HUES48 (cell line): ENCODE results near the gene DKK3.

Experiments
- H3K27ac ChIP-seq: one replicate; pipeline ENCODE4 v1.7.0; 2013; ENCODE audit warnings: low read depth, low read length, inconsistent platforms
- H3K27me3 ChIP-seq: 2 replicates; pipeline ENCODE4 v1.6.1; 2013; ENCODE audit warnings: mild to moderate bottlenecking, low read length; ENCODE audit not compliant: control insufficient read depth, insufficient read depth
- H3K36me3 ChIP-seq: 2 replicates; pipeline ENCODE4 v1.6.1; 2013; ENCODE audit warnings: low read length; ENCODE audit not compliant: control insufficient read depth, insufficient read depth
- H3K4me1 ChIP-seq: 2 replicates; pipeline ENCODE4 v1.6.1; 2013; ENCODE audit warnings: mild to moderate bottlenecking, low read length; ENCODE audit not compliant: control insufficient read depth, insufficient read depth
- H3K4me3 ChIP-seq: 2 replicates; pipeline ENCODE4 v1.5.1; 2013; ENCODE audit warnings: mild to moderate bottlenecking, low read depth, low read length
- H3K9ac ChIP-seq: 2 replicates; pipeline ENCODE4 v1.6.1; 2013; ENCODE audit warnings: mild to moderate bottlenecking, low read depth, low read length, moderate library complexity
- H3K9me3 ChIP-seq: 2 replicates; pipeline ENCODE4 v1.6.1; 2013; ENCODE audit warnings: low read length; ENCODE audit not compliant: control insufficient read depth, insufficient read depth

DKK3 gene

GRCh38 chr11:11987503-11988022, 20.9 kb downstream of the DKK3 start:
- Histone ChIP-seq H3K9me3 (no peaks in the 10 kb centered on the region), H3K4me3 (no peak overlapping the region), H3K9ac (no peak overlapping the region), H3K36me3 (no peaks in the 10 kb centered on the region), H3K4me1 (peaks cover 11% of the 10 kb centered on the region; the same call in 1 of the 2 replicates), H3K27ac (no peak overlapping the region), H3K27me3 (no peaks in the 10 kb centered on the region)

GRCh38 chr11:11985954-11986949, 22.2 kb downstream of the DKK3 start:
- H3K27me3 ChIP-seq, result no peaks in the 10 kb centered on the region
- no peaks in the 10 kb centered on the region for H3K9me3 ChIP-seq
- H3K4me3 ChIP-seq, result no peak overlapping the region
- H3K27ac ChIP-seq, result peak overlapping the region; percentile 5
- 0 out of 2 replicates have a peak, but pooled peaks cover 11% of the 10 kb centered on the region for H3K4me1 ChIP-seq
- H3K9ac ChIP-seq, result no peak overlapping the region
- no peaks in the 10 kb centered on the region for H3K36me3 ChIP-seq

- H3K27ac ChIP-seq, result no peak overlapping the region
Measured at GRCh38 chr11:11985016-11985715, 23.3 kb downstream of the DKK3 start.

GRCh38 chr11:11984563-11984962, 23.9 kb downstream of the DKK3 start:
- Histone ChIP-seq H3K9me3 (no peaks in the 10 kb centered on the region), H3K4me1 (0 out of 2 replicates have a peak, but pooled peaks cover 11% of the 10 kb centered on the region), H3K36me3 (no peaks in the 10 kb centered on the region), H3K27me3 (no peaks in the 10 kb centered on the region), H3K4me3 (no peak overlapping the region), H3K9ac (no peak overlapping the region), H3K27ac (no peak overlapping the region)

More at GRCh38 chr11:11985016-11985715, 23.3 kb downstream of the DKK3 start:
- Histone ChIP-seq H3K4me3 (no peak overlapping the region), H3K4me1 (0 out of 2 replicates have a peak, but pooled peaks cover 11% of the 10 kb centered on the region), H3K36me3 (no peaks in the 10 kb centered on the region), H3K27me3 (no peaks in the 10 kb centered on the region), H3K9me3 (no peaks in the 10 kb centered on the region), H3K9ac (no peak overlapping the region)

- no peak overlapping the region for H3K27ac ChIP-seq
- 0 out of 2 replicates have a peak, but pooled peaks cover 11% of the 10 kb centered on the region for H3K4me1 ChIP-seq
- no peaks in the 10 kb centered on the region for H3K27me3 ChIP-seq
- H3K36me3 ChIP-seq, result no peaks in the 10 kb centered on the region
- no peaks in the 10 kb centered on the region for H3K9me3 ChIP-seq
- H3K4me3 ChIP-seq, result no peak overlapping the region
- no peak overlapping the region for H3K9ac ChIP-seq
Measured at GRCh38 chr11:11983427-11983826, 25.0 kb downstream of the DKK3 start.

GRCh38 chr11:11982975-11983374, 25.5 kb downstream of the DKK3 start:
- Histone ChIP-seq H3K36me3 (no peaks in the 10 kb centered on the region), H3K9ac (no peak overlapping the region), H3K9me3 (no peaks in the 10 kb centered on the region), H3K4me3 (no peak overlapping the region), H3K27me3 (no peaks in the 10 kb centered on the region), H3K27ac (no peak overlapping the region), H3K4me1 (0 out of 2 replicates have a peak, but pooled peaks cover 11% of the 10 kb centered on the region)

- Histone ChIP-seq H3K36me3 (no peaks in the 10 kb centered on the region), H3K9ac (no peak overlapping the region), H3K9me3 (no peaks in the 10 kb centered on the region), H3K4me1 (0 out of 2 replicates have a peak, but pooled peaks cover 11% of the 10 kb centered on the region), H3K27me3 (no peaks in the 10 kb centered on the region), H3K4me3 (no peak overlapping the region), H3K27ac (no peak overlapping the region)
Measured at GRCh38 chr11:11982461-11982860, 26.0 kb downstream of the DKK3 start.

GRCh38 chr11:11981840-11982239, 26.6 kb downstream of the DKK3 start:
- no peaks in the 10 kb centered on the region for H3K9me3 ChIP-seq
- H3K36me3 ChIP-seq, result no peaks in the 10 kb centered on the region
- no peak overlapping the region for H3K4me3 ChIP-seq
- H3K4me1 ChIP-seq, result peaks cover 12% of the 10 kb centered on the region; the same call in 1 of the 2 replicates
- no peak overlapping the region for H3K9ac ChIP-seq
- H3K27me3 ChIP-seq, result no peaks in the 10 kb centered on the region
- no peak overlapping the region for H3K27ac ChIP-seq

GRCh38 chr11:11981364-11981763, 27.1 kb downstream of the DKK3 start:
- H3K9ac ChIP-seq, result no peak overlapping the region
- H3K4me1 ChIP-seq, result peaks cover 11% of the 10 kb centered on the region; the same call in 1 of the 2 replicates
- H3K27ac ChIP-seq, result no peak overlapping the region

GRCh38 chr11:11980841-11981308, 27.6 kb downstream of the DKK3 start:
- H3K4me1 ChIP-seq, result peaks cover 10% of the 10 kb centered on the region; the same call in 1 of the 2 replicates

More at GRCh38 chr11:11981364-11981763, 27.1 kb downstream of the DKK3 start:
- no peaks in the 10 kb centered on the region for H3K9me3 ChIP-seq
- H3K36me3 ChIP-seq, result no peaks in the 10 kb centered on the region
- H3K4me3 ChIP-seq, result no peak overlapping the region
- no peaks in the 10 kb centered on the region for H3K27me3 ChIP-seq

More at GRCh38 chr11:11980841-11981308, 27.6 kb downstream of the DKK3 start:
- no peak overlapping the region for H3K9ac ChIP-seq
- no peak overlapping the region for H3K4me3 ChIP-seq
- H3K9me3 ChIP-seq, result no peaks in the 10 kb centered on the region
- no peaks in the 10 kb centered on the region for H3K36me3 ChIP-seq
- H3K27me3 ChIP-seq, result no peaks in the 10 kb centered on the region
- H3K27ac ChIP-seq, result no peak overlapping the region
